GM12891 (cell line): ENCODE results near the gene URM1. TPM values are rescaled to one million over a fixed set of nuclear protein-coding genes. Genes with fewer than 3 reads are reported as not detected.
A peak's percentile ranks its signal among the peaks of the same experiment; 100 is the strongest.

ENCODE experiments used
- DNase-seq: peaks from one replicate; pipeline ENCODE4 v3.0.0; 2011; ENCODE audit warnings: low spot score; ENCODE audit not compliant: insufficient read length
- FAIRE-seq: peaks from 2 replicates; lab custom pipeline; 2011; peaks lifted over from hg19 to GRCh38; lab: Jason Lieb, UNC
- PAX5 ChIP-seq: IDR thresholded peaks from 2 replicates; pipeline ENCODE4 v1.6.1; 2011; ENCODE audit warnings: low read length, moderate library complexity, mild to moderate bottlenecking; ENCODE audit not compliant: insufficient read depth, severe bottlenecking
- POLR2A ChIP-seq: IDR thresholded peaks from 2 replicates; pipeline ENCODE4 v1.6.1; 2011; ENCODE audit warnings: low read depth, low read length, control low read depth
- POLR2AphosphoS5 ChIP-seq: IDR thresholded peaks from 2 replicates; pipeline ENCODE4 v1.6.1; 2011; ENCODE audit warnings: low read depth, low read length, control low read depth
- POU2F2 ChIP-seq: IDR thresholded peaks from 2 replicates; pipeline ENCODE4 v1.6.1; 2011; ENCODE audit warnings: low read depth, mild to moderate bottlenecking, control low read depth, low read length, moderate library complexity
- SPI1 ChIP-seq: IDR thresholded peaks from 2 replicates; pipeline ENCODE4 v1.6.1; 2011; ENCODE audit warnings: low read depth, low read length, control low read depth
- TAF1 ChIP-seq: IDR thresholded peaks from 2 replicates; pipeline ENCODE4 v1.6.1; 2011; ENCODE audit warnings: low read depth, low read length, control low read depth
- polyA plus RNA-seq: library from polyadenylated mRNA; unstranded; fragments of >200 nt; gene quantifications from one replicate; pipeline ENCODE4 v1.2.1, GENCODE V29; 2012; ENCODE audit warnings: low read depth, missing spikeins, inconsistent platforms; ENCODE audit not compliant: missing spikeins

Gene URM1
- polyA plus RNA-seq = 46.8 TPM

DNA sequence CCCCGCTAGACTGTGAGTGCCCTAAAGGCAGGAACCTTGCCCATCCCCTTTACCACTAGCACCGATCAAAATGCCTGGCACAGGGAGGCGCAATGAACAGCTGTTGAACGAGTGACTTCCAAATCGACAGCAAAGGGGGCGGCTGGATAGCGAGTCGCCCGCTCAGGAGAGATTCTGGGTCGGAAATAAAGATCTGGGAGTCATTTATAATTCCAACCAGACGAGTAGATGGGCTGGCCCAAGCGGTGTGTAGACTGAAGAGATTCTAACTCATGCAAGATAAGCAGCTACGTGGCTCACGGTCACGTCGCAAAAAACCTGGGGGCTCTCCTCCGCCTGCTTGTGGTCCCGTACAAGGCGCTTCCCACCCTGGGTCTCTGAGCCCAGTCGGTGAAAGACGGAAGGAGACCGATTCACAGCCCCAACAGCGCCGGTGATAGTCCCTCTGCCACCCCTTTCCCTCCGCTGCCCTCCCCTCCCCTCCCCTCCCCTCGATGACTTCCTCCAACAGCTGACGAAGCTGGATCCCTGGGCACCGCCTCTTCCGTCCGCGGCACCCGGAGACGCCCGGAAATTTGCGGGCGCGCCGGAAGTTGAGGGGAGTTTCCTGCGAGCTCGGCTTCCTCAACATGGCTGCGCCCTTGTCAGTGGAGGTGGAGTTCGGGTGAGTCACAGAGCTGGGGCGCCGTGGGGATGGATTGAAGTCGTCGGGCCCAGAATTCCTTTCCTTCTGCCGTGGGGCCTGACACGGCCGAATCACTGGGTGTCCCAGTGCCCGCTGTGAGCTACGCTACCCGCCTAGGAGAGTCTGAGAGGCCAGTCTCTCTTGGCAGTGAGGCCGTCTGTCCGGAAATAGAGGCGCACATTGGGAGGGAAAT is at the start of gene URM1:
URM1 (plus strand) TSS at position 623 of the 878 bp plus-strand sequence; CDS start at position 630, 7 bp downstream.
- TF ChIP-seq PAX5 (no peak), SPI1 (peak; percentile 43), POLR2A (peak; percentile 63), POU2F2 (no peak), POLR2AphosphoS5 (peak; percentile 60; the same call in 1 of the 2 replicates), TAF1 (peak; percentile 46; the same call in 1 of the 2 replicates)
- peak; percentile 94 for DNase-seq
- peak; percentile 90 for FAIRE-seq

GRCh38 chr9:128321879-128322403 is 49.2 kb upstream of the URM1 start:
- FAIRE-seq (no peak), DNase-seq (no peak)
- no peak for TF ChIP-seq POU2F2

DNA sequence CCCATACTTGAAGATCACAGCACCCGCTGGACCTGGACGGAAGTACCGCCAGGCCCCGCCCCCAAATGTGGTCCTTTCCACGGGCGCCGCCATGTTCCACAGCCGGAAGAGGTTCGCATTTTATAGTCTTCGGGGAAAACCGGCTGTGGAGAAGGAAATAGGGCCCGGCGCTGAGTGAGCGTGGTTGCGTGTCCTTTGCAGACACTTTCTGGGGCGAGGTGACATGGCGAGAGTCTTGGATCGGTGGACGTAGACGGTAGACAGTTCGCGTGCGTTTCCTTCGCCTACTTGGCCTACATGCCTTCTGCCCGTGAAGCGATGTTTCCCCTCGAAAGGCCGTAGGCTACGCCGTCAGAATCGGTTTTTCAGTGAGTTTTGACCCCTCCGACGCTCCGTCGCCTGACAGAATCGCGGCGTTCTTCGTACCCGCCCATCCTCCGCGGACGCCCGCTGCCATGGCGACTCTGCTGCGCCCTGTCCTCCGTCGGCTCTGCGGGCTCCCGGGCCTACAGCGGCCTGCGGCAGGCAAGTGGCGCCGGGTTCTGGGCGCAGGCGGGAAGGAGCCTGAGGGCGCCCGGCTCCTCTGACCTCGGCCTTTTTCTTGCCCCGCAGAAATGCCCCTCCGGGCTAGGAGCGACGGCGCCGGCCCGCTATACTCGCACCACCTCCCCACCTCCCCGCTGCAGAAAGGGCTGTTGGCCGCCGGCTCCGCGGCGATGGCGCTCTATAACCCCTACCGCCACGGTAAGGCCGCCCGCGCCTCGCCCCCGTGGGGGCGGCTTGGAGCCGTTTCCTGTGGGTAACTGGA is 48.6 kb upstream of the URM1 start, which contains the start of the genes COQ4 and TRUB2:
COQ4 (plus strand) TSS at position 436 of the 808 bp plus-strand sequence; CDS start at position 456, 20 bp downstream.
TRUB2 (minus strand) TSS at position 44 of the 808 bp plus-strand sequence; CDS start at position 5, 39 bp downstream.
- DNase-seq (peak; percentile 91), FAIRE-seq (peak; percentile 89)
- peak; percentile 86 for TF ChIP-seq TAF1
- TF ChIP-seq PAX5 = no peak
- peak; percentile 51; the same call in 1 of the 2 replicates for TF ChIP-seq POLR2AphosphoS5
- peak; percentile 90 for TF ChIP-seq POLR2A
- TF ChIP-seq POU2F2 = peak; percentile 84; the same call in 1 of the 2 replicates
- no peak for TF ChIP-seq SPI1

DNA sequence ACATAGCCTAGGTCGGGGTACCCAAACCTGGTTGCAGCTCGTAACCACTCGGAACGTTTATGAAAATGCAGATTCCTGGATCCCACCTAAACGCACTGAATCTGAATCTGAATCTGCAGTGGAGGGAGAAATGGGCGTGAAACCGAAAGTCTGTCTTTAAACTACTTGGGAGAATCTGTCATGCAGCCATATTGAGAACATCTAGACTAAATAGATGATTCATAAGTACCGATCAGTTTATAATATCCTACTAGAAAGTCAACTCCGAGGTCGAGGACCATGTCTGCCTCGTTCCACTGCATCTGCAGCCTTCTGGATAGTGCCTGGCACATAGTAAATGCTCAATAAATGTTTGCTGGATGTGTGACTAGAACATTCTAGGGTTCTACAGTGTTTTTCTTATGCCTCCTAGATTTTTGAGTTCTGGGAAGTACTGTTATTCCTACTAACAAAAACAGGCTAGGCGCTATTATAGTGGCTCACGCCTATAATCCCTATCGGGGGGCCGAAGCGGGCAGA is 47.9 kb upstream of the URM1 start:
- DNase-seq (no peak), FAIRE-seq (no peak)

GRCh38 chr9:128323791-128324190 is 47.4 kb upstream of the URM1 start:
- FAIRE-seq = no peak
- DNase-seq = no peak
- TF ChIP-seq POLR2AphosphoS5 (no peak), POLR2A (no peak), PAX5 (no peak), TAF1 (no peak), POU2F2 (no peak), SPI1 (no peak)

More for the DNA sequence above, 47.9 kb upstream of the URM1 start:
- TF ChIP-seq TAF1 (no peak), POU2F2 (0 out of 2 replicates have a peak, but pooled peaks have one; percentile 2), POLR2A (no peak), SPI1 (no peak), POLR2AphosphoS5 (no peak), PAX5 (no peak)

GRCh38 chr9:128324401-128324800 is 46.8 kb upstream of the URM1 start:
- DNase-seq = no peak
- FAIRE-seq = no peak
- TF ChIP-seq SPI1 = no peak
- no peak for TF ChIP-seq POLR2A
- no peak for TF ChIP-seq TAF1
- TF ChIP-seq PAX5 = no peak
- no peak for TF ChIP-seq POU2F2
- no peak for TF ChIP-seq POLR2AphosphoS5

- FAIRE-seq (no peak), DNase-seq (no peak)
- TF ChIP-seq POU2F2 = no peak
- no peak for TF ChIP-seq PAX5
- TF ChIP-seq TAF1 = no peak
- TF ChIP-seq SPI1 = no peak
- TF ChIP-seq POLR2A = no peak
- TF ChIP-seq POLR2AphosphoS5 = no peak
Observed at GRCh38 chr9:128325629-128326028, 45.5 kb upstream of the URM1 start.

GRCh38 chr9:128333451-128333869 is 37.7 kb upstream of the URM1 start:
- no peak for FAIRE-seq
- no peak for DNase-seq
- no peak for TF ChIP-seq TAF1
- no peak for TF ChIP-seq POLR2AphosphoS5
- no peak for TF ChIP-seq SPI1
- TF ChIP-seq POLR2A = no peak
- no peak for TF ChIP-seq POU2F2
- no peak for TF ChIP-seq PAX5

- TF ChIP-seq PAX5 = no peak
- no peak for TF ChIP-seq POLR2AphosphoS5
- TF ChIP-seq POU2F2 = no peak
- no peak for TF ChIP-seq SPI1
- no peak for TF ChIP-seq POLR2A
- no peak for TF ChIP-seq TAF1
- FAIRE-seq (no peak), DNase-seq (no peak)
Observed at GRCh38 chr9:128335161-128335560, 36.0 kb upstream of the URM1 start.
